Stimulated activated naive CD4-positive, alpha-beta T cell (primary cell): ENCODE measurements around the gene LY9.

Experiments used
- DNase-seq, 6 experiments: peaks; one replicate each; lab custom pipeline; 2025; lab: John Stamatoyannopoulos, UW

The LY9 gene

DNA sequence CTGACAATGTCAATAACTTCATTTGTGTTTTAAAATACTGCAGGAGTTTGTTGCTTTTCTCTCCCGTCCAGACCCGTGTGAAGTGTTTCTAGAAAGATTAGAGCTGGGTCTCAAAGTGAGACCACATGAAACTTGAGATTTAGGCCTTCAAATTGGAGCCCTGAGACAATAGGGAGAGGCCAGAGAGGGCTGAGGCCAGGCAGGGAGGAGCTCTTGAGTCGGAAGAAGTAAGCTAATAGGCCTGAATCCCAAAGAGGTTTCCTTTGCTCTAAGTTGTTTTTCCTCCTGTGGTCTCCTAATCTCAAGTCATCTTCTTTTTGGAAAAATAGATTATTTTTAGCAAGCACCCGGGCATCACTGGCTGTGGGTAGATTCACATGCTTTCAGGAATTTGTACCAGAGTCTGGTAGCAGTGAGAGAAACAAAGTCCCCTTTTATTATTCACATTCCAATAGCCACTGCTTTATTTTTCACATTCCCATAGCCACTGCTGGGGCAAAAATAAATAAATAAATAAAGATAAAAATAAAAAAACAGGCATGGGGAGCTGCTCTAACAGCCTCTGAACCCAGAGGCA is 41.1 kb downstream of the LY9 start:
- DNase-seq: no peak

DNA sequence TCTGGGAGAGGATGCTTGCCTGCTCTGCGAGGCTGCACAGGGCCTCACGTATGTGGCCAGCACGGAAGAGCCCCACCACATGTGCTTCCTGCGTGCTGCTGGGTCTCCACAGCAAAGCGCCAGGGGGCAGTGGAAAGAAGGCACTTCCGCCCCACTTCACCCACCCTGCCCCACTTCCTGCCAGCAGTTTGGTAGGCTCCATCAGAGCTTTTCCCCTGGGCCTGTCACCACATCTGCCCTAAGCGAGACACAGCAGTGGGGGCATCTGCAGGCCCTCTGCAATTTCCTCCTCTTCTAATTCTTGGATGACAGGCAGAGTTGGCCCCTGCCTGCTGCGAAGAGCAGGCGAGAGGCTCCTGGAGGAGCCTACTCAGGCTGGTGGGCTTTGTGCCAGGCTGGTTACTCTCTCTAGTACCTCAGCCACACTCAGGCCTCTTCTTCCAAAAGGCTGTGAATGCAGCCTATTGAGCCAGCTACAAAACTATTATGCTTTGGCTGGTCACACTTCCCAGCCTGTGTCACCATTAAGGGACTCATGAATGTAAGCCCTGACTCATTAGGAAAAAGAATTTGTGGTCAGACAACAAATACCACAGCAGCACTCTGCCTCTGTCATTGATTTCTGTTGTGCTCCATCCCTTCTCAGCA is 41.7 kb downstream of the LY9 start:
- peak; percentile 62 to 90 (median 80) for DNase-seq

GRCh38 chr1:160838888-160839287 is 42.9 kb downstream of the LY9 start:
- peak in 1 of 6 experiments; percentile 26 for DNase-seq

- no peak for DNase-seq
Measured at GRCh38 chr1:160839746-160840145, 43.8 kb downstream of the LY9 start.

DNA sequence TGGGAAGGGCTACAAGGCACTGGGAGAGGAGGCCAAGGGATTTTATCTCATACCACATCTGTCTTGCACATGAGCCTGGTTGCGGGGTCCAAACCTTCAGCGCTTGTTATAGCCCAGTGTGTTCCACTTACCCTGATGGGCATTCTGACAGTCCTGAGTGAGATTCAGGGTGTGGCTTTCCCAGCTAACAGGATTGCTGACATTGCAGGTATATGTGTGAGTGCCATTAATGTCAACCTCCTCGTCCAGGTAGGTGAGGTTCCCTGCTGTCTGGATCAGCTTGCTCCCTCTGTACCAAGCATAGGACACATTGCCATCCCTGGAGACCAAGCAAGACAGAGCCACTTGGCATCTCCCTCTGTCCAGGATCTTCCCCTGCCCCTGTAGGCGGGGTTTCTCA is 45.1 kb downstream of the LY9 start:
- DNase-seq: no peak

DNA sequence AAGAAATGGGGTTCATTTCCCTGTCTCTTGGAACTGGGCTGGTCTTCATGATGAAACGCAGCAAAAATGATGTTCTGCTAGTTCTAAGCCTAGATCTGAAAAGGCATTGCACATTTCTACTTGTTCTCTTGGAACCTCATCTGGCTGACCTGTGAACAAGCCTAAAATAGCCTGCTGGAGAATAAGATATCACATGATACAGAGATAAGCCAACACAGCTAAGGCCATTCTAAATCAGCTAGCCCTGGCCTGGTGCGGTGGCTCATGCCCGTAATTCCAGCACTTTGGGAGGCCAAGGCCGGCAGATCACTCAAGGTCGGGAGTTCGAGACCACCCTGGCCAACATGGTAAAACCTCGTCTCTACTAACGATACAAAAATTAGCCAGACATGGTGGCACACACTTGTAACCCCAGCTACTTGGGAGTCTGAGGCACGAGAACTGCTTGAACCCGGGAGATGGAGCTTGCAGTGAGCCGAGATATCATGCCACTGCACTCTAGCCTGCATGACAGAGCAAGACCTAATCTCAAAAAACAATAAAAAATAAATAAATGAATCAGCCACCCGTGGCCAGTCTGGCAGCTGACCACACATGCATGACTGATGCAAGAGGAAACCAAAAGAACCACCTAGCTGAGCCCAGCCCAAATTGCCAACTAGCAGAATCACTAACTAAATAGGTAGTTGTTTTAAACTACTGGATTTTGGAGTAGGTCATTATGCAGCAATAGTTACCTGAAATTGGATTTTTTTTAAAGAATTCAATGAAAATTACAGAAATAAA is 48.7 kb downstream of the LY9 start:
- no peak for DNase-seq

GRCh38 chr1:160846281-160846680 is 50.3 kb downstream of the LY9 start:
- DNase-seq: no peak

GRCh38 chr1:160850541-160850940 is 54.6 kb downstream of the LY9 start:
- DNase-seq: no peak

DNA sequence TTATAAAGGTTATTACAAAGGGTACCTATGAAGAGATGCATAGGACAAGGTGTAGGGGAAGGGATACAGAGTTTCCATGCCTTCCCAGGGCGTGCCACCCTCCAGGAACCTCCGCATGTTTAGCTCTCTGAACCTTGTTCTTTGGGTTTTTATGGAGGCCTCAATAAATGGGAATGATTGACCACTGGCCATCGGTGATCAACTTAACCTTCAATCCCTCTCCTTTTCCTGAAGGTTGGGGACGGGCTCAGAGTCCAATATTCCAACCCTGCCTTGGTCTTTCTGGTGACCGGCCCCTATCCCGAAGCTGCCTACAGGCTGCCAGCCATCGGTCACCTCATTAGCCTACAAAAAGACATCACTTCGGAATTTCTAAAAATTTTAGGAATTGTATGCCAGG is 55.0 kb downstream of the LY9 start:
- no peak for DNase-seq

GRCh38 chr1:160853014-160853413 is 57.0 kb downstream of the LY9 start:
- DNase-seq: no peak

DNA sequence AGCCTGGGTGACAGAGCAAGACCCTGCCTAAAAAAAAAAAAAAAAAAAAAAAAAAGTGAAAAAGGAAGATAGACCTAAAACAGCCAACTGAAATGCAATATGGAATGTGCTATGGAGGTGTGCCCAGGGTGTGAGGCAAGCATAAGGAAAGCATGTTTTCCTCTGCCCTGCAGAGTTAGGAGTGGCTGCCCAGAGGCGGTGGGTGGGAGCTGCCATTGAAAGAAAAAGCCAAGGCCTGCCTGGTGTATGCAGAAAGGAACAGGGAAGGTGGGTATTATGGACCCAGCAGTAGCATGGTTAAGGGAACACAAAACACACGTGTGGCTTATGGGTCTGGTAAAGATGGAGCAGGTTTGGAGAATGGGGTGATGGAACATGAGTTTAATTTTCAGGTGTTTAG is 57.8 kb downstream of the LY9 start:
- no peak for DNase-seq

DNA sequence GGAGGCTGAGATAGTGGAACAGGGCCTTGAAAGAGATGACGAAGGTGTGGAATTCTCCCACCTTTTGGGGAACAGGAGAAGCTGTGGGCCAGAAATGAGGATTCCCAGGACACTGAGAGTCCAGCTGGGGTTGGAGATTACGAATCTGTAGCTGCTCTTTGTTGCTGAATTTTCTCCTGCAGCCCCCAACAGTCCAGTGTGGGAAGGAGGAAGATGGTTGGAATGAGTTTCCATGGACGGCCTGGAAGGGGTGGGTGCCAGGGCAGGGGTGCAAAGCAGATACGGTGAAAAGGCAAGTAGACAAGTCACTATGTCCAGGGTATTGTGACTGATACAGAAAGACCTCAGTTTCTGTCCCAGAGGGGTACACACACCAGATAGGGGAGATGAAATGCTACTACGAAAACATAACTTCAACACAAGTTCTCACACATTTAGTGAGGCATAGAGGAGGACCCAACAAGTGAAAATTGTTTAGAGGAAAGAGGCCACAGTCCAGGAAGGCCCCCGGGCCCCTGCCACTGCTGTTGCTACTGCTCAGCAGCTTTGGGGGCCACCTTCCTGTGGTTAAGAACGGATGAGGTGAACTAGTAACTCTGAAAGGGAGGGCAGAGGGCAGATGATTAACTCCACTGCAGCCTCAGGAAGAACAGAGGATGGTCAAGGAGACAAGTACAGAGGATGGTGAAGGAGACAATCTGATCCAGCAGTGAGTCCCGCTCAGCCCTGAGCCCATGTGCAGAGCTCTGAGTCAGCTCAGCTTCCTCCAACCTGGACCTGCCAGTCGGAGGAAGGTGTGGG is 59.4 kb downstream of the LY9 start:
- no peak for DNase-seq

GRCh38 chr1:160858097-160858496 is 62.1 kb downstream of the LY9 start:
- no peak for DNase-seq

DNA sequence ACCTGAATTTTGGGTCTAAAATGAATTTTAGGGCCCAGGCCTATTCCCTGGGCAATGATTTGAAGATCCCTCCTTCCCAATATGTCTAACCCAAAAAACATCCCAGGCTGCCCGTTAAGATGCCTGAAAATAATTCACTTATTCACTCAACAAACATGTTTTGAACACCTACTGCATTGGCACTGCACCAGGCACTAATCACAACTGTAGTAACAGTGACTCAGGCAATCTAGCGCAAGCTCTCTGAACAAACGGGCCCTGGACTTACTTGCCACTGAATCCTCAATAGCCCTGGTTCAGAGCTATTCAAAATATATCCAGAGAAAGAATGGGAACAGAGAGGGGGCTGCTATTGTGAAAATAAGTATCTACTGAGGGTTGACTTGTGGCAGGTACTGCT is 62.5 kb downstream of the LY9 start:
- DNase-seq: no peak

DNA sequence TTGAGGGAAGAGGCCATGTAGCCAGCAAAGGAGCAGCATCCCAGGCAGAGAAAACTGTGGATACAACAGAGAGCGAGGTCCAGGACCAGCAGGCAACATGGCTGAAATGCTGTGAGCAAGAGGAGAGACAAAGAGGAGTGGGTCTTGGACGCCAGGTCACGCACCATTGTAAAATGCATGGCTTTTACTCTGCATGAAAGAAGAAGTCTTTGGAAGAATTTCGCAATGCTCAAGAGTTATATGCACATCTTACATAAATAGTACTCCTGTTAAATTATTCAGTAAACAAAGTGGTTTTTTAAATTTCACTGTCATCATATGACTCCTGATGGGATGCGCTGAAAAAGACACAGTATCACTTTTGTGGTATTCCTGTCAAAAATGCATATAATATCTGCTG is 63.2 kb downstream of the LY9 start:
- no peak for DNase-seq

GRCh38 chr1:160860840-160861505 is 65.0 kb downstream of the LY9 start:
- no peak for DNase-seq

DNA sequence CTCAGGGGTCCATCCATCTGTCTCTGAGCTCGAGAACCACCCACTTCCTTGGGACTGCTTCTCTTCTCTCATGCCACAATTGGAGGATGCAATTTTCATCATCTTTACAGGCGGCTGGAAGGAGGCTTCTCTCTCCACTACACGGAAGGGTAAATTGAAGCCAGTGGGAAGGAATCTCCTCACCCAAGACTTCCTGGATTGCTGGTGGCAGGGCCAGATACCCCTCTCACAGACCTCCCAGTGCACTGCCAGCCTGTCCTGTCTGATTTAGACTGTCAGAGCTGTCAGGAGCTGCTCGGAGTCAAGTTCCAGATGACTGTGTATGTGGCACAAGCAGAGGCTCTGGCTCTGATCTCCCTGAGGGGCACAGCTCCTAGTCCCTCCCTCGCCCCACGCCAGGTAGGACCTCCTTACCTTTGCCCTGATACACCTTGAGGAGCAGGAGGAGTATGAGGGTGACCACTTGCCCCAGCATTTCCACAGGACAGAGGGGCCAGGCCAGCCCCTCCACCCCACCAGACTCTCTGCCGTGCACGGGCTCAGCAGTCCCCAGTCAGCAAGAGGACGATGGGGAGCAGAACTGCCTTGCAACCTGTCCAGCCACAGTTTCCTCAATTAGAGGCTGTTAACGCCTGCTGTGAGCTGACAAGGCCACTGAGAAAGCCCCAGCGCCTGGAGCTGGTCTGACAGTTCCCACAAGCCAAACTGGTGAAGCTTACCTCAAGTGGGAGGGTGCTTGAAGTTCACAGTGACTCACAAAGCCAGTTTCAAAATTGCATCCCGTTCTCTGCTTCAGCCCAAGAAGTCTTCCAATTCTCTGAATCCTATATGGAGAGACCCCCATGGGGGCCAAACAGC is 66.5 kb downstream of the LY9 start, which contains the start of gene CD244:
Gene CD244 (minus strand): TSS at position 685 of the 858 bp plus-strand sequence. CDS start 210 bp downstream, at position 475.
- no peak for DNase-seq

DNA sequence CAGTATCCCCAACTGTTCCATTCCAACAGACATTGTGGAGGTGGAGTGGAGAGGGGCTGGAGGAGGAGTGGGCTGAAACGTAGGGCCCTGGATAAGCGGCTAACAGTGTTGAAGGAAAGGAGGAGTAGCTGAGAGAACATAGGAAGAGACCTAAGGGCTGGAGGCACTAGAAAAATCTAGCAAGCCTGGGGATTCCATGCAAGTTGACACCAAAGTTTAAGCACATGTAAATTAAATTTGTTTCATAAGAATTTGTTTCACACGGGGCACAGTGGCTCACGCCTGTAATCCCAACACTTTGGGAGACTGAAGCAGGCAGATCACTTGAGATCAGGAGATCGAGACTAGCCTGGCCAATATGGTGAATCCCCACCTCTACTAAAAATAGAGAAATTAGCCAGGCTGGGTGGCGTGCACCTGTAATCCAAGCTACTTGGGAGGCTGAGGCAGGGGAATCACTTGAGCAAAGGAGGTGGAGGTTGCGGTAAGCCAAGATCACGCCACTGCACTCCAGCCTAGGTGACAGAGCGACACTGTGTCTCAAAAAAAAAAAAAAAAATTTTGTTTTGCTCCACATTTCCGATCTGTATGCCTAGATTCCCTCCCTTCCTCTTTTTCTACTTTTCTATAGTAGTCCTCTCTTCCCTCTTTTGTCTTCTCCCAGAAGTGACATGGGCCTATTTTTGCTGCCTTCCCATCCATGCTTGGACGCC is 67.2 kb downstream of the LY9 start:
- DNase-seq: no peak

GRCh38 chr1:160863774-160864131 is 67.8 kb downstream of the LY9 start:
- DNase-seq: no peak

DNA sequence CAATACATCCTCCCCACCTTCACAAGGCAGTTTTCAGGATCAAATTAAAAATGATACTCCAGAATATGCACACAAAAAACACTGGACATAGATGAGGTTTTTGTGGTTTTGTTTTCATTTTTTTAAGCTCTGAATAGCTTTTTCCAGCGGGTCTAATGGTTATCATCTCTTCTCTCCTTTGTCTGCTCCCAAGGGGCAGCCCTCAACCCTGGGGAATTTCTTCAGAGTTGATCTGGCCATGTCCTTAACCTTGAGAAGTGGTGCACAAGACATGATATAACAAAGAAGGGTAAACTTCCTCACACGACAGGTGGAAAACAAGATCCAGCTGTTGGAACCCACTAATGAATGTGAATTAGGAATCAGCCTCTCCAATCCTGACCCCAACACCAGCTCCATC is 68.2 kb downstream of the LY9 start:
- no peak for DNase-seq
